AG04450 (cell line): ENCODE results near the gene CMKLR1. TPM values are rescaled to one million over a fixed set of nuclear protein-coding genes. Genes with fewer than 3 reads are reported as not detected.

Experiments used
- CTCF ChIA-PET: fragments of 300-600, 350-600 bp; formaldehyde crosslinking; extraction: SDS; loops from one replicate; lab custom pipeline; 2022; ENCODE audit warnings: antibody characterized with exemption, inconsistent platforms; lab: Charles Lee
- POLR2A ChIA-PET: fragments of 350-600 bp; formaldehyde crosslinking; extraction: SDS; loops from one replicate; lab custom pipeline; 2021; ENCODE audit warnings: antibody characterized with exemption, inconsistent platforms; lab: Yijun Ruan, JAX
- DNase-seq: peaks from one replicate; pipeline ENCODE4 v3.0.0-alpha.2; 2011; ENCODE audit warnings: low read depth, low spot score
- H3K27ac ChIP-seq: one replicate; pipeline ENCODE4 v1.5.1; 2012; ENCODE audit warnings: low read depth, low read length, control low read depth
- H3K27me3 ChIP-seq: one replicate; pipeline ENCODE4 v1.6.0; 2012; ENCODE audit warnings: low read length; ENCODE audit not compliant: control insufficient read depth, insufficient read depth
- H3K4me3 ChIP-seq: 2 replicates; pipeline ENCODE4 v1.5.1; 2011; ENCODE audit warnings: mild to moderate bottlenecking, low read depth, low read length, control low read depth
- H3K9me3 ChIP-seq: 2 replicates; pipeline ENCODE4 v1.5.1; 2012; ENCODE audit warnings: low read length; ENCODE audit not compliant: control insufficient read depth, insufficient read depth
- CTCF ChIP-seq: IDR thresholded peaks from 2 replicates; pipeline ENCODE4 v1.5.1; 2011; ENCODE audit warnings: low read depth, low read length, control low read depth, inconsistent platforms
- polyA plus RNA-seq: library from polyadenylated mRNA; depleted of rRNA; stranded (reverse); fragments of >200 nt; gene quantifications from 2 replicates; pipeline ENCODE4 v1.2.3, GENCODE V29; 2011

Gene CMKLR1
- polyA plus RNA-seq, 1 experiment = 0.12 TPM

GRCh38 chr12:108313241-108313605, 25.9 kb downstream of the CMKLR1 start:
- Histone ChIP-seq H3K9me3 (no peaks in the 10 kb centered on the region), H3K27me3 (no peaks in the 10 kb centered on the region), H3K27ac (no peak overlapping the region), H3K4me3 (no peak overlapping the region)
- ChIA-PET POLR2A (no interaction called here), CTCF (no interaction called here)
- TF ChIP-seq CTCF = no peak
- no peak for DNase-seq

DNA sequence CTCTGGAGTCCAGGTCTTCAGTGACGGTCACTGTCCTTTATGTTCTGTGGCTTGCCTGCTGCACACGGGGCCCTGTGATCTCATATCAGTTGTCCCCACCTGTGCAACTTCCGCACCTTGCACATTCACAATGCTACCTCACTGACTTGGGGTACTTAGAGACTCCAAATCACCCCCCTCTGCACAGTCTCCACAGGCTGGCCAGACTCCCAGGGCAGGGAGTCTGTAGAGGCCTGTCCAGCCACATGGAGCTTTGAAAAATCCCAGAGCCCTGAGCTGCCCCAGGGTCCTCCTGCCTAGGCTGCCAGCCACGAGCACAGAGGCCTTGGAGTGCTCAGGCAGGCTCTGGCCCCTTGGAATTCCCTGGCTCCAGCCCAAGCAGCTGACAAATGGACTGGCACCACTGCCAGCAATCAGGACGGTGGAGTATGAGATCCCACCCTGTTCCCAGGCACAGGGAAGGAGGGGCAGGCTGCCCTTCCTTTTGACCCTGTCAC, 26.4 kb downstream of the CMKLR1 start:
- H3K9me3 ChIP-seq = no peaks in the 10 kb centered on the region
- no peak for DNase-seq
- ChIA-PET POLR2A (no interaction called here), CTCF (no interaction called here)
- H3K27ac ChIP-seq = no peak overlapping the region
- TF ChIP-seq CTCF = no peak
- no peaks in the 10 kb centered on the region for H3K27me3 ChIP-seq
- H3K4me3 ChIP-seq = no peak overlapping the region

DNA sequence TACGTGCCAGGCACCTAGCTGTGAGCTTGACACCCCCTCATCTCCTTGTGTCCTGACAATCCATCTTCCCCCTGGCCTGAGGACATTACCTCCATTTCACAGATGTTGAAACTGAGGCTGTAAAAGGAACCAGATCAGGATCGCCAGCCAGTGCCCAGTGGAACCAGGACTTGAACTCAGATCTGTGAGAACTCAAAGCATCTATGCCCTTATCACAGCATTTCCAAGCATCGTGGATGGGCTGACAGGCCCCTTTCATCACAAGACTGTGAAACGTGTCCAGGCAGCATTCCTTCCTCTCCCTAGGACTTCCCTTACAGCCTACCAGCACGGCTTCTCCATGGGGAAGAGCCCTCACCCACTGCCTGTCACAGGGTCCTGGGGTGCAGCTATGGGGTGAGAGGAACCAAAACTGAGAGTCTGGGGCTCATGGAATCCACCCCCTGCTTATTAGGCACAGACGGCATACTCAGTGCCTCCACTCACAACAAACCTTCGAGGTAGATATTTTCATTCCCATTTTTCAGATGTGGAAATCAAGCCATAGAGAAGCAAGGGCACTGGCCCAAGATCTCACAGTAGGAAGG, 26.9 kb downstream of the CMKLR1 start:
- H3K4me3 ChIP-seq = no peak overlapping the region
- no peaks in the 10 kb centered on the region for H3K27me3 ChIP-seq
- DNase-seq = no peak
- POLR2A ChIA-PET = no interaction called here
- CTCF ChIA-PET = no interaction called here
- no peak overlapping the region for H3K27ac ChIP-seq
- no peak for TF ChIP-seq CTCF
- H3K9me3 ChIP-seq = no peaks in the 10 kb centered on the region

- no peak for DNase-seq
- ChIA-PET CTCF (no interaction called here), POLR2A (no interaction called here)
- TF ChIP-seq CTCF = no peak
- Histone ChIP-seq H3K9me3 (no peaks in the 10 kb centered on the region), H3K27ac (no peak overlapping the region), H3K4me3 (no peak overlapping the region), H3K27me3 (no peaks in the 10 kb centered on the region)
These were observed 27.5 kb downstream of the CMKLR1 start for GRCh38 chr12:108311605-108312004.

DNA sequence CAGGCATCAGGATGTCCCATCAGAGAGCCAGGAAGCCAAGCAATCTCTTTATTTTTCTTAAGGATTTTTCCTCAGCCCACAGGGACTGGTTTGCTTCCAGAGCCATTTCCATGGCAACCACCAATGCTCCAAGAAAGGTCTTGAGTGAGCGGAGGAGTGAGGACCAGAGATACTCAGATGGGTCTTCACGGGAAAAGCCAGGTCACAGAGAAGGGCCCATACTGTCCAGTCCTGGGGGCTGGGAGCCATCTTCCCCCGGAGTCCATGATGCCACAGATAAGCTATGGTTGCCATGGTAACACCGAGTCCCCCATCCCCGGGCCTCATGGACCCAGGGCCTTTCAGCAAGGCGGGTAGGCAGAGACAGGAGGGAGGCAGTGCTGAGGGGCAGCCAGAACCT, 28.6 kb downstream of the CMKLR1 start:
- no peak for TF ChIP-seq CTCF
- ChIA-PET CTCF (no interaction called here), POLR2A (no interaction called here)
- H3K9me3 ChIP-seq = no peaks in the 10 kb centered on the region
- H3K4me3 ChIP-seq = no peak overlapping the region
- no peak overlapping the region for H3K27ac ChIP-seq
- no peaks in the 10 kb centered on the region for H3K27me3 ChIP-seq
- no peak for DNase-seq
